ENCODE measurements around the gene ESRP2.
A peak's percentile ranks its signal among the peaks of the same experiment; 100 is the strongest.

Gene ESRP2

DNA sequence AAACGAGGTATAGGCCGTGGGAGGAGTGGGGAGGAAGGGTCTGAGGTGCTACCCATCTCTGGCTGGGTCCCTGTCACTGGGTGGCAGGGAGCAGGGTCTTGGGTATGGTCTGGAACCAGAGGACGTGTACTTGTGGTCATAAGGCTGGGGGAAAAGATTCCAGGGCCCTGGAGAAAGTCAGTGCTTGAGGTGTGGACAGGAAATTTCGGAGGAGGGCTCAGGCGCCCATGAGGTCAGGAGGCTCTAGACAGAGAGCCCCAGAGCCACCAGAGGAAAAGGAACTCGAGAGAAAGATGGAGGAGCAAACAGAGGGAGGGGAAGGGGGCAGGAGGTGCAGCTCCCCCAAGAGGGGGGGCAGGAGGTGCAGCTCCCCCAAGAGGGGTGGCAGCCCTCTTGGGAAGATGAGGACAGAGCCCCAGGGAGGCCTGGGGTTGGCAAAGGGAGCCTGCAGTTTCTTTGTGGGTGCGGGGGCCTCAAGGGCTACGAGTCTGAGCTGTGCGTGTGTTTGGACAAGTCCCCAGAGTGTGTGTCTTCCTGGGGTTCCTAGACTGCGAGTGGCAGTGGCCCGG is 27.7 kb upstream of the ESRP2 start:
- no peak for DNase-seq

DNA sequence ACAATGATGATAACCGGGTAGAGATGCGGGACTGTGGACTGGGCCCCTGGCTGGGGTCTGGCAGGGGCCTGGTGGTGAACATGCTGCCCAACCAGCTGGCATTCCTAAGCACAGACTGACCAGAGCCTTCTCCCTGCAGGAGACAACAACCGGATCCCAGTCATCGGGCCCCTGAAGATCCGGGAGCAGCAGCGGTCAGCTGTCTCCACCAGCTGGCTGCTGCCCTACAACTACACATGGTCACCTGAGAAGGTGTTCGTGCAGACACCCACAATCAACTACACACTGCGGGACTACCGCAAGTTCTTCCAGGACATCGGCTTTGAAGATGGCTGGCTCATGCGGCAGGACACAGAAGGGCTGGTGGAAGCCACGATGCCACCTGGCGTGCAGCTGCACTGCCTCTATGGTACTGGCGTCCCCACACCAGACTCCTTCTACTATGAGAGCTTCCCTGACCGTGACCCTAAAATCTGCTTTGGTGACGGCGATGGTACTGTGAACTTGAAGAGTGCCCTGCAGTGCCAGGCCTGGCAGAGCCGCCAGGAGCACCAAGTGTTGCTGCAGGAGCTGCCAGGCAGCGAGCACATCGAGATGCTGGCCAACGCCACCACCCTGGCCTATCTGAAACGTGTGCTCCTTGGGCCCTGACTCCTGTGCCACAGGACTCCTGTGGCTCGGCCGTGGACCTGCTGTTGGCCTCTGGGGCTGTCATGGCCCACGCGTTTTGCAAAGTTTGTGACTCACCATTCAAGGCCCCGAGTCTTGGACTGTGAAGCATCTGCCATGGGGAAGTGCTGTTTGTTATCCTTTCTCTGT is 23.3 kb upstream of the ESRP2 start:
- DNase-seq: no peak

DNA sequence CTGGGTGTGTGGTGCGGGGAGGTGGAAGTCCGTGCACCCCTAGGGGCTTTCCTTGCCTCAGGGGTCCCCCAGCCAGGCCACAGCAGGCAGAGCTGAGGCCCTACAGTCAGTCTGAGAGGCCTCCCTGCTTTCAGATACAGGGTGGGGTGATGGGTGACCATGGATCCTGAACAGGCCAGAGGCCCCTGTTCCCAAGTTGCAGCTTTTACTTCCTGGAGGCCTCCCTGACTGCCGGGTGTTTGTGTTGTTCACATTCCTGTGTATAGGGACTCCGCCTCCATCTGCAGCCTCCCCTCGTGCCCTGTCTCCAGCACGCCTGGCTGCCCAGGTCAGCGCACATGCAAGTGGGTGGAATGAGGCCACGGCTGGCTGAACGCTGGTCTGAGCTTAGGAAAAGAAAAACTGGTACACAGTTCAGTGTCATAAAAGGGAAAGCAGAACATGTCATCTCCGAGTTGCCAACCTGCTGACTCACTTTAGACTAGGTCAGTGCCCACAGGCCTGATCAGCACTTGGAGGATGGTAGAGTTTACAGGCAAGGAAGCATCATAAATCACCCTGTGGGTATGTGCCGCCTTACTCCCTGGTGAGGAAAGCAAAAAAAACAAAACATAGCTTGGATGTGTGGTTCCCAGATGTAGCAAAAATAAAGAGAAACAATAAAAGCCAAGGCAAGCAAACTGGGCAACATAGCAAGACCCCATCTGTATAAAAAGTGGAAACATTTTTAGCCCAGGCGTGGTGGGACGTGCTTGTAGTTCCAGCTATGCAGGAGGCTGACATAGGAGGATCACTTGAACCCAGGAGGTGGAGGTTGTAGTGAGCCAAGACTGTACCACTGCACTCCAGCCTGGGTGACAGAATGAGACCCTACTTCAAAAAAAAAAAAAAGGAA is 22.2 kb upstream of the ESRP2 start:
- DNase-seq: no peak

GRCh38 chr16:68257251-68257905 is 21.5 kb upstream of the ESRP2 start:
- peak; percentile 55 for DNase-seq

DNA sequence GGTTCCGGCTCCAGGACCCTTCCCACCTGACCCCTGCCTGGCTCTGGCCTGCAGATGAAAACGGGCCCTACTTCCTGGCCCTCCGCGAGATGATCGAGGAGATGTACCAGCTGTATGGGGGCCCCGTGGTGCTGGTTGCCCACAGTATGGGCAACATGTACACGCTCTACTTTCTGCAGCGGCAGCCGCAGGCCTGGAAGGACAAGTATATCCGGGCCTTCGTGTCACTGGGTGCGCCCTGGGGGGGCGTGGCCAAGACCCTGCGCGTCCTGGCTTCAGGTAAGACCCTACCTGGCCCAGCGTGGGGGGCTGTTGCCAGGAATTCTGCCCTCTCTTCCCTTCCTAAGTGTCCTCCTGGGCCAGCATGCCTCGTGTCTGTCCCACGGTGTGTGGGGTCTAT is 19.8 kb upstream of the ESRP2 start:
- no peak for DNase-seq

DNA sequence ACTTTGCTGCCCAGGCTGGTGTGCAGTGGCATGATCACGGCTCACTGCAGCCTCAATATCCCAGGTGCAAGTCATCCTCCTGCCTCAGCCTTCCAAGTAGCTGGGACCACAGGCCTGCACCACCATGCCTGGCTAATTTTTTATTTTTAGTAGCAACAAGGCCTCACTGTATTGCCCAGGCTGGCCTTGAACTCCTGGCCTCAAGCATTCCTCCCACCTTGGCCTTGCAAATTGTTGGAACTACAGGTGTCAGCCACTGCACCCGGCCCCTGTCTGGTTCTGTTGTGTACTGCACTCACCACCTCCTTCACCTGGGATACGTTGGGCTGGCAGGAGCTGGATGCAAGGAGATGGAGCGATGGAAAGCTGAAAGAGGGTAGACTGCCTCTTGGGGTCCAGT is 17.8 kb upstream of the ESRP2 start:
- DNase-seq: no peak

DNA sequence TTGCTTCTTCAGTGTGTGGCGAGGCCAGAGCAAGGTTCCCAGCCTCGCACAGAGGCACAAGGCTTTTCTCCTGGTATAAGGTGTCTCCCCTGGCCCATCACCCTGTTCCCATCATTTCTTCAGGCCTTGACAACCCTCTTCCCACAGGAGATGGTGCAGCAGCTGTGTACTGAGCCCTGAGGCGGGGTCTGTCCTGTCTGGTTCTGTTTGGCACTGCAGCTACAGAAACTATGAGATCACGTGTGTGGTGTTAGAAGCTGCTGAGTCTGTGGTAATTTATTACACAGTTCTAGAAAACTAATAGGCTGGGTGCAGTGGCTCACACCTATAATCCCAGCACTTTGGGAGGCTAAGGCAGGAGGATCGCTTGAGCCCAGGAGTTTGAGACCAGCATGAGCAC is 16.5 kb upstream of the ESRP2 start:
- no peak for DNase-seq

GRCh38 chr16:68251832-68252231 is 15.9 kb upstream of the ESRP2 start:
- no peak for DNase-seq

GRCh38 chr16:68250951-68251350 is 15.0 kb upstream of the ESRP2 start:
- no peak for DNase-seq

- no peak for DNase-seq
Measured at GRCh38 chr16:68249371-68249770, 13.4 kb upstream of the ESRP2 start.

- no peak for DNase-seq
Measured at GRCh38 chr16:68247932-68248331, 12.0 kb upstream of the ESRP2 start.

DNA sequence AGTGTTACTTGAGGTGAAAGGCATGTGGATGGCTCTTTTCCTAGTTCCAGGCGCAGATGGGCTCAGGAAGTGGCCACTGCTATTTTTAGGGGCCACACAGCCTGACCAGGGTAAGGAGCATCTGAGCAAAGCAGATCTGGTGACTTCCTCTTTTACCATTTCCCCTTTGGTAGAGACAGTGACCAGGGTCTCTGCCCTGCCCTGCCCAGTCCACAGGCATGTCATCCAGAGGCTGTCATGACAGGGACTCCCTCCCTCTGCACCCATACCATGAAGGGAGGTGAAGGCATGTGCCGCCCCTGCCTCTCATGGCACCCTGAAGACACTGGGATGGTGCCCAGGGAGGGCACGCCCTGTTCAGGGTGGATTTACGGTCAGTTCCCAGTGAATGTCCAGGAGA is 11.5 kb upstream of the ESRP2 start:
- no peak for DNase-seq

GRCh38 chr16:68246666-68247065 is 10.7 kb upstream of the ESRP2 start:
- DNase-seq: no peak

- DNase-seq: no peak
Measured at GRCh38 chr16:68246121-68246520, 10.2 kb upstream of the ESRP2 start.

DNA sequence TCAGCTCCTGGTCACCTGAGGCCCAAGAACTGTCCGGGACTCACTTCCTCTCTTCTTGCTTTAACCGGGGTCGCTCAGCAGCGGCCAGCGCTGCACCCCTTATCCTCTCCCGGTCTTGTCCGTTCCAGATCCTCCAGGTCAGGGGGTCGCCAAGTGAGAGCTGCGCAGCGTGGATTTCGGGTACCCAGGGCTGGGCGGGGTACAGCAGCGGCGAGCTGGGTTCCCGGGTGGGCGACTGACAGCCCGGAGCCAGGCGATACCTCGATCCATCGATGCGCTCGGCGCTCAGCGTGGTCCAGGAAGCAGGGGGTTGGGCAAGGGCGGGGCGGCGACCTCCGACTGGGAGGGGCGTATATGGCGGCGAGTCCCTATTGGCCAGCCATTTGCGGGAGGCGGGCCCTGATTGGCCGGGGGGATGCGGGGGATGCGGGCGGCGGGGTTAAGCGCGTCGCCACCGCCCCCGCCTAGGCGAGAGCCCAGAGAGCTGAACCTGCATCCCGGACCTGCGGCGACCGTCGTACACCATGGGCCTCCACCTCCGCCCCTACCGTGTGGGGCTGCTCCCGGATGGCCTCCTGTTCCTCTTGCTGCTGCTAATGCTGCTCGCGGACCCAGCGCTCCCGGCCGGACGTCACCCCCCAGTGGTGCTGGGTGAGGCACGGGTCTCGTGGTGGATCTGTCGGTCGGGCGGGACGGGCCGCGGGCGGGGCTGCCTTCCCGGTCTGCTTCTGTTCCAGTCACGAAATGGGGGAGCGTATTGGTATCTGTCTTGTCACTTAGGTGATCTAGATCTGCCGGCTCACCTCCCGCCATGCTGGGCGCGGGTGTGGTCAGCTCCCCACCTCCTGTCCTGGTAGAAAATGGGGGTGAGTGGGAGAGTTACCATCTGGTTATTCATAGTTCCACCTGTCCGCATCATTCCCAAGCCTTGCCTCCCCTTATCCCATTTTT is 9.3 kb upstream of the ESRP2 start, which contains the start of gene PLA2G15:
PLA2G15 (plus strand) TSS at position 471 of the 951 bp plus-strand sequence; CDS start at position 525, 54 bp downstream.
- DNase-seq: peak; percentile 97

DNA sequence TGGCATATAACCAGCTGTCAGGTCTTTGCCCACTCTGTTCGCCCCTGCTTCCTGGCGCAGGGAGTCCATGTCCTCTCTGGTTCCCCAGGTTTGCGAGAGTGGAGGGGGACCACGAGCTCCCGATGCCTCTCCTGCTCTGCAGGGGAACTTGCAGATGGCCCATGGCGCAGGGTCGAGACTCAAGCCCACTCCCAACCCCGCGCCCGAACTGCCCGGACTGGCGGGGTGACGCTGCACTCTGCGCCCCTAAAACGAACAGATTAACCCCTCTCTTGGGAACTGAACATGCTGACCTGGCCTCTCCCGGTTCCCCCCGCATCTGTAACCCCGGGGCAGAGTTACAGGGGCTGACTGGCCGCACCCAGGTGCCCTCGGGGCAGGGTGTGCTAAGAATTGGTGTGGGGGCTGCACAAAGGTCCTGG is 8.6 kb upstream of the ESRP2 start:
- no peak for DNase-seq

- DNase-seq: no peak
Measured at GRCh38 chr16:68242926-68243858, 7.3 kb upstream of the ESRP2 start.

- DNase-seq: no peak
Measured at GRCh38 chr16:68242085-68242484, 6.2 kb upstream of the ESRP2 start.

- DNase-seq: no peak
Measured at GRCh38 chr16:68238029-68238345, 2.1 kb upstream of the ESRP2 start.

GRCh38 chr16:68237243-68238028 is 1.5 kb upstream of the ESRP2 start:
- DNase-seq: peak; percentile 96

All from CD4-positive, alpha-beta T cell treated with Interleukin-17A for 4 hours (primary cell).